ENCODE measurements around the gene CAPN11.

The CAPN11 gene

GRCh38 chr6:44152109-44152461 is 6.5 kb upstream of the CAPN11 start:
- in situ Hi-C loops (cut with MboI; ENCODE audit: low sequenced_read_pairs): loop anchor here (25.0 kb wide), 1 partner anchor 185 kb away; the partner anchor contains the start of gene SPATS1

- in situ Hi-C loops (cut with MboI; ENCODE audit: low sequenced_read_pairs): loop anchor here (25.0 kb wide), 1 partner anchor 185 kb away; the partner anchor contains the start of gene SPATS1
These were observed 6.1 kb upstream of the CAPN11 start for GRCh38 chr6:44152533-44152932.

DNA sequence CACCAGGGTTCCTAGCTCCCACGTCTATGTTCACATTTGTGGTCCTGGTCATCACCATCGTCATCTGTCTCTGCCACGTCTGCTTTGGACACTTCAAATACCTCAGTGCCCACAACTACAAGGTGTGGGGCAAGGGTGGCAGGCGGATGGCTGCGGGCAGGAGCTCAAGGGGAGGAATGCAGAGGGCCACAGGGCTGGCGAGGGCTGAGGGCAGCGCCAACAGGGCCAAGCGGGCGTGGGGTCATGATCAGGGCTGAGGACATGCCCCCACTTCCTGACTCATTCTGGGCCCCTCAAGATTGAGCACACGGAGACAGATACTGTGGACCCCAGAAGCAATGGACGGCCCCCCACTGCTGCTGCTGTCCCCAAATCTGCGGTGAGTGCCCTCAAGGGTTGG is 4.6 kb upstream of the CAPN11 start:
- in situ Hi-C loops (cut with MboI; ENCODE audit: low sequenced_read_pairs): loop anchor here (25.0 kb wide), 1 partner anchor 183 kb away; the partner anchor contains the start of gene SPATS1

DNA sequence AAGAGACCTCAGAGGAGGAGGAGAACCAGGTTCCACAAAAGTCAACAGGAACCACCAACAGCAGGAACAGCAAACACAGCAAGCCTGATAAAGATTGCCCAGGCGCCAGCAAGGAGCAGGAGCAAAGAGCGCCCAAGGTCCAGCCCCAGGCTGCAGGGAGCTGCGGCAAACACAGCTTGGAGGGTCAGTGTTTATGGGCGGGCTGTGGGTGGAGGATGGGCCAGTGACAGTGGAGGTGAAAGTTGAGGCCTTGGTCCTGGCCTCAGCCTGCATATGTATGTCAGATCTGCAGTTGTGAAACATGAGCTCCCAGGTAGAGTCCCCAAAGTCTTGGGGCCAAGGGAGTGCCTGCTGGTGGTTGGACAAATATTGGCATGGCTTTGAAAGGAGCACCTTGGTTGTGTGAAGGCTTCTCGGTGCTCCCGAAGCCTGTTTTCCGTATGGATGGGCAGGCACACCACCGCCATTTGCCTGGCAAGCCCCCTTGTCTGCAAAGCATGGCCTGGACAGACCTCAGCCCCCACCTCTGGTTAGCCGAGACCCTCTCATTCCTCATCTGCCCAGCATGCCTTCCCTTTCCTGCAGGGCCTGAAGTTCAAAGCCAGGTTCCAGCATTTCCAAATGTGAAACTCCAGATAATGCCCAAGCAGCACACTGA is 2.0 kb upstream of the CAPN11 start:
- in situ Hi-C loops (cut with MboI; ENCODE audit: low sequenced_read_pairs): loop anchor here (25.0 kb wide), 1 partner anchor 181 kb away; the partner anchor contains the start of gene SPATS1

GRCh38 chr6:44157152-44157521 is 1.5 kb upstream of the CAPN11 start:
- in situ Hi-C loops (cut with MboI; ENCODE audit: low sequenced_read_pairs): loop anchor here (25.0 kb wide), 1 partner anchor 180 kb away; the partner anchor contains the start of gene SPATS1

DNA sequence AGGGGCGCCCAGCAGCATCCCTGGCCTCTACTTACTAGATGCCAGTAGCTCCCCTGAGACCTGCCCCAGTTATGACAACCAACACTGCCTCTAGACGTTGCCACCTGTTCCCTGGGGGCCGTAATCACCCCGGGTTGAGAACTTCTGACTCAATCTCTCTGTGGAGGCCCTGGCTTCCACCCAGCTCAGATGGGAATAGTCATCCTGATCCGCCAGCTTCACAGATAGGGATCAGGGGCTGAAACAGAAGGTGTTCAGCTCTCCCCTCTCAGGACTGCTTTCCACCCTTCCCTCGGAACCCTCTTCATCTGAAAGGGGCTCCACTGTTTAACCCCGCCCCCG is 3.3 kb downstream of the CAPN11 start:
- in situ Hi-C loops (cut with MboI; ENCODE audit: low sequenced_read_pairs): loop anchor here (25.0 kb wide), 1 partner anchor 175 kb away; the partner anchor contains the start of gene SPATS1

DNA sequence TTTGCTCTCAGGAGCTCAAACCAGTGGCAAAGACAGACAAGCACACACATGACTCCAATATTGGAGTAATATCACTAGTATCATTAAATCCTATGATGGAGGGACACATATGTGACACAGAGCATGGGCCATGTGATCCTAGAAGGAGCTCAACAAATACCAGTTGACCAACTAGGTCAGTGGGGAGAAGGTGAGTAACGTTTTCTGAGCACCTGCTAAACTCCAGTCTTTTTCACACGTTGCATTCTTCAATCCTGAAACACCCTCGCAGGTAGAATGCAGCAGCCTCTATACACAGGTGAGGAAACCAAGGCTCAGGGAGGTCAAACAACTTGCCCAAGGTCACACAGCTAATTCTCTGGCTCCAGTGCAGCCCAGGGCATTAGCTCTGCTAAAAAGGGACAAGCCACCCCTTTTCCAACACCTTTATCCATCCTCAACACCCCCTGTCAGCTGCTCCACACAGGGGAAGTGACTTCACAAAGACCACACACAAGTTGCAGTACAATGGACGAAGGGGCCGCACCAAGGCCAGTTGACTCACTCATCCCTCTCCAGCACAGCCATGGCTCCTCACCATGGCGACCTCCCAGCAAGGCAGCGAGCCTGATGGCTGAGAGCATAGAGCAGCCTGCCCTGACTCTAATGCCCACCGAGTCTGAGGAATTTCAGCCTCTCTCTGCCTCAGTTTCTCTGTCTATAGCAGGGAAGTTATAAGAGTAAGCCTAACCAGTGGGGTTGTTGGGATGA is 4.4 kb downstream of the CAPN11 start:
- in situ Hi-C loops (cut with MboI; ENCODE audit: low sequenced_read_pairs): loop anchor here (25.0 kb wide), 1 partner anchor 174 kb away; the partner anchor contains the start of gene SPATS1

- in situ Hi-C loops (cut with MboI; ENCODE audit: low sequenced_read_pairs): loop anchor here (25.0 kb wide), 1 partner anchor 171 kb away; the partner anchor contains the start of gene SPATS1
These were observed 7.5 kb downstream of the CAPN11 start for GRCh38 chr6:44166116-44166515.

DNA sequence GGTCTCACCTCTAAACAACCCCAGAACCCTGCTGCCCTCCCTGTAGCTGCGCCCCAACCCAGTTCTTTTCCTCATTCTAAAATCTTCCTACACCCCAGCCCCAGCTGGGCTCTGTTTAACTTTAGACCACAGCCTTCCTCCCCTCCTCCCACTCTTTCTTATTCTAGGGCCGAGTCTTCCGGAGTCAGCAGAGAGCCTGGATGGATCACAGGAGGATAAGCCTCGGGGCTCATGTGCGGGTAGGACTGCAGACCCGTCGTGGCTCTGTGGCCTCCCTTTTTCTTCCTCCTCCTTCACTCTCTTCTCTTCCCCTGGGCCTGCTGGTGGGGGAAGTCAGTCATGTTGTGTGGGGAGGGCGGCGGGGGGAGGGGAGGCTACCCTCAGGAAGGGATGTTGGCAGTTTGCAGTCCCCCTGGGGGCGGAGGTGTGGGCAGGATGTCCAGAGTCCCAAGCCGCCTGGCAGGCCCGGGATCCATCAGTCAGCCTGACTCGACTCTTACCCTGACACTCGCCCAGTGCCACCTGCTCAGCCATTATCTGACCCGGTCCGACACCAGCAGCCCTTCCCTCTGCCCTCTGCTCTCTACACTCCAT is 8.1 kb downstream of the CAPN11 start:
- in situ Hi-C loops (cut with MboI; ENCODE audit: low sequenced_read_pairs): loop anchor here (25.0 kb wide), 1 partner anchor 171 kb away; the partner anchor contains the start of gene SPATS1

GRCh38 chr6:44167567-44167966 is 8.9 kb downstream of the CAPN11 start:
- in situ Hi-C loops (cut with MboI; ENCODE audit: low sequenced_read_pairs): loop anchor here (25.0 kb wide), 1 partner anchor 170 kb away; the partner anchor contains the start of gene SPATS1

DNA sequence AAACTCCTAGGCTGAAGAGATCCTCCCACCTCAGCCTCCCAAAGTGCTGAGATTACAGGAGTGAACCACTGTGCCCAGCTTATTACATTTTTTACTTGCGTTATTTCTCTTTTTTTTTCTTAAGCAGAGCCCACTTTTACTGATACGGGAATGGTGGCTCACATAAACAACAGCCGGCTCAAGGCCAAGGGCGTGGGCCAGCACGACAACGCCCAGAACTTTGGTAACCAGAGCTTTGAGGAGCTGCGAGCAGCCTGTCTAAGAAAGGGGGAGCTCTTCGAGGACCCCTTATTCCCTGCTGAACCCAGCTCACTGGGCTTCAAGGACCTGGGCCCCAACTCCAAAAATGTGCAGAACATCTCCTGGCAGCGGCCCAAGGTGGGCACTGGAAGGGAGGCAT is 10.5 kb downstream of the CAPN11 start:
- in situ Hi-C loops (cut with MboI; ENCODE audit: low sequenced_read_pairs): loop anchor here (25.0 kb wide), 1 partner anchor 168 kb away; the partner anchor contains the start of gene SPATS1

DNA sequence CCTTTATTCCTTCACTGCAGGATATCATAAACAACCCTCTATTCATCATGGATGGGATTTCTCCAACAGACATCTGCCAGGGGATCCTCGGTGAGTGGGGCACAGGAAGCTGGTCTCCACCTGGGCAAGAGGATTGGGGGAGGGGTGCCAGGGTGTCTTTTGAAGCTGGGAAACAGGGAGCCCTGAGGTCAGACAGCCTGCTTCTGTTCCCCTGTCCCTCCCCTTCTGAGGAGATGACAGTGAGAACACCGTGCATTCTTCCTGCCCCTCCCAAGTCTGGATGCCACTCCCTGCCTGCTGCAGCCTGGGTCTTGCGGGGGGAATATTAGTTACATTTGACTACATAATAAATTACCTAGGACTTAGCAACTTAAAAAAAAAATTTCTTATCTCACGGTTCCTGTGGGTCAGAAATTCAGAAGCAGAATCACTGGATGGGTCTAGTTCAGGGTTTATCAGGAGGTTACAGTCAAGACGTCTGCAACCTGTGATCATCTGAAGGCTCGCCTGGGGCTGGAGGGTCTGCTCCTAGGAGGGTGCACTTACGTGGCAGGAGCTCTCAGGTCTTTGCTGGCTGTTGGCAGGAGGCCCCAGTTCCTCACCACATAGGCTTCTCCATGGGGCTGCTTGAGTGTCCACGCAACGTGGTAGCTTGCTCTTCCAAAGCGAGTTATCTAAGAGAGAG is 11.4 kb downstream of the CAPN11 start:
- in situ Hi-C loops (cut with MboI; ENCODE audit: low sequenced_read_pairs): loop anchor here (5.0 to 25.0 kb wide), 2 partner anchors 77 to 167 kb away; partner anchors contain the start of genes HSP90AB1 and SPATS1

DNA sequence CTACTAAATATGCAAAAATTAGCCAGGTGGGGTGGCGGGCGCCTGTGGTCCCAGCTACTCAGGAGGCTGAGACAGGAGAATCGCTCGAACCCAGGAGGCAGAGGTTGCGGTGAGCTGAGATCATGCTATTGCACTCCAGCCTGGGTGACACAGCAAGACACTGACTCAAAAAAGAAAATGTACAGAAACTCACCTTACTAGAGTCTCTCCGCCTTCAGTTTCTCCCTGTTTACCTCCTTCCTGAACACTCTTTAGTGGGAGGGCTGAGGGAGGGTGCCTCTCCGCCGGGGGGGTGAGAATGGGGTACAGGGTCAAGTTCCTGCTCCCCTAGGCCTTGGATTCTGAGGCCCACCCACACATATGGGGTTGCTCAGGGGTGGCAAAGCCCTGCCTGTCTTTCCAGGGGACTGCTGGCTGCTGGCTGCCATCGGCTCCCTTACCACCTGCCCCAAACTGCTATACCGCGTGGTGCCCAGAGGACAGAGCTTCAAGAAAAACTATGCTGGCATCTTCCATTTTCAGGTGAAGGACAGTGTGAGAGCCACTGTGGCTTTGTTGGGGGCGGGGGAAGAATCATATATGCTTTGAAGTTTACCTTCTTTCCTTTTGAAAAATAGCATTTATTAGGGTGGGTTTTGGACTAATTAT is 13.4 kb downstream of the CAPN11 start:
- in situ Hi-C loops (cut with MboI; ENCODE audit: low sequenced_read_pairs): loop anchor here (5.0 to 25.0 kb wide), 2 partner anchors 75 to 165 kb away; partner anchors contain the start of genes HSP90AB1 and SPATS1

DNA sequence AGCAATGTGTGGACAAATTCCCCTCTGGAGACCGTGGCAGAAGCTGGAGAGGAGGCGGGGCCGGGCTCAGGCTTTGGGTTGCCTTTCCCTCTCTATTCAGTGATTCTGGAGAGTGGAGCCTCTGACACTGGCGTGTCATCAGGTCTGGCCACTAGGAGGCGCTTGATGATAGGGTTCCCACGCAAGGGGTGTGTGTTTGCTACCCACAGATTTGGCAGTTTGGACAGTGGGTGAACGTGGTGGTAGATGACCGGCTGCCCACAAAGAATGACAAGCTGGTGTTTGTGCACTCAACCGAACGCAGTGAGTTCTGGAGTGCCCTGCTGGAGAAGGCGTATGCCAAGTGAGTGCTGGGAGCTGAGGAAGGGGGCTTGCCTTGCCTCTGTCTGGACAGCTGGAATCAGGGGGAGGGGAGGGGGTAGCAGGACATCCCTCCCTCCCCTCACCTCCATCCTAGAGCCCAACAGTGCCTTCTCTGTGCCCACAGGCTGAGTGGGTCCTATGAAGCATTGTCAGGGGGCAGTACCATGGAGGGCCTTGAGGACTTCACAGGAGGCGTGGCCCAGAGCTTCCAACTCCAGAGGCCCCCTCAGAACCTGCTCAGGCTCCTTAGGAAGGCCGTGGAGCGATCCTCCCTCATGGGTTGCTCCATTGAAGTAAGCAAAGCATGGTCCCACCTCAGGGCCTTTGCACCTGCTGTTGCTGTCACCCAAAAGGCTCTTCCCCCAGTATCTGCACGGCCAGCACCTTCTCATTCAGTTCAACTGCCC is 14.3 kb downstream of the CAPN11 start:
- in situ Hi-C loops (cut with MboI; ENCODE audit: low sequenced_read_pairs): loop anchor here (5.0 to 25.0 kb wide), 2 partner anchors 74 to 164 kb away; partner anchors contain the start of genes HSP90AB1 and SPATS1

- in situ Hi-C loops (cut with MboI; ENCODE audit: low sequenced_read_pairs): no loop called here
These were observed 17.6 kb downstream of the CAPN11 start for GRCh38 chr6:44176130-44176761.

GRCh38 chr6:44176762-44177509 is 18.3 kb downstream of the CAPN11 start:
- in situ Hi-C loops (cut with MboI; ENCODE audit: low sequenced_read_pairs): no loop called here

- in situ Hi-C loops (cut with MboI; ENCODE audit: low sequenced_read_pairs): no loop called here
These were observed 19.2 kb downstream of the CAPN11 start for GRCh38 chr6:44177691-44178423.

All from HL-60/S4 (cell line).